HuH-7.5 (cell line): ENCODE measurements around the gene RCSD1.

Experiments
- DNase-seq: peaks from one replicate; pipeline ENCODE4 v3.0.0; 2011; ENCODE audit warnings: low spot score

The RCSD1 gene

DNA sequence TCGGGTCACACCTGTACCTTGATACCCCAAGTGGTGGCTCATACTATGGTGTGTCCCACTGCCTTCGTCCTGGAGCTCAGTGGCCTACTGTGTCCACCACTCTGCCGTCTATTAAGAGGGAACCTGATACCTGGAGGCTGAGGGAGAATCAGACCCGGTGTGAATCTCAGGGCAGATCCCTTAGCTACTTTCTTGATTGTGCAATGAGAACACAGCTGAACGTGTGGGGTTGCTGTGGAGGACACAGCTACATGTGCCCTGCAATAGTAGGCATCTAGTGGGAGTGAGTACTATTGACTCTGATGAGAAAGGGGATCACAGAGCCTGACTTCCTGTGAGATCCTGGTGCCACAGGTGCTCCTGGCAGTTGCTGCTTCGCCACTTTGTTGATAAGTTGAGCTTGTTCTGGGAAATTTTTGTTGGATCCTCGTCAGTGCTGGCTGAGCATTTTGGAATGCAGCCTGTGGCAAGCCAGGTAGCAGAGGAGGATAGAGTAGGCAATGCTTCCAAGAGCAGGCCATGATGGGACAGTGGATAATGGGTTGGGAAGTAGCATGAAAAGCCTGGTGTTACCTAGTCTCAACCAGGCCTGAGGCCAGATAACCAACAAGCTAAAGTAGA is 63.5 kb downstream of the RCSD1 start:
- no peak for DNase-seq

DNA sequence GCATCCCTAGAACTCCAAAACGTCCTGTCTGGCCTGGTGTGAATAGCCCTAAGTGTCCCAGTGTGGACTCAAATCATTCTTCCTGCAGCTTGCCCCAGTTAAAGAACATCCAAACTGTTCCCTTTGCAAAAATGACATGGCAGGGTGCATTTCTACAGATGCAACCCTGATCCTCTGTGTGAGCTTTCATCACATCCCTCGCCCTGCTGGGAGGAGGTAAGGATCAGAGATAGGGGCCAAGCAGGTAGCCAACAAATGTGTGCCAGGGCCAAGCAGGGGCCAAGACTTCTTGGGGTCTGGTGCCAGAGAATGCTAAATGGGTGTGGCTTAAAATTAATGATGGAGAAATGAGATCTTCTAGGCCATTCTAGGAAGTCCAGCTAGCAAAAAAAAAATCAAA is 64.7 kb downstream of the RCSD1 start:
- DNase-seq: no peak

DNA sequence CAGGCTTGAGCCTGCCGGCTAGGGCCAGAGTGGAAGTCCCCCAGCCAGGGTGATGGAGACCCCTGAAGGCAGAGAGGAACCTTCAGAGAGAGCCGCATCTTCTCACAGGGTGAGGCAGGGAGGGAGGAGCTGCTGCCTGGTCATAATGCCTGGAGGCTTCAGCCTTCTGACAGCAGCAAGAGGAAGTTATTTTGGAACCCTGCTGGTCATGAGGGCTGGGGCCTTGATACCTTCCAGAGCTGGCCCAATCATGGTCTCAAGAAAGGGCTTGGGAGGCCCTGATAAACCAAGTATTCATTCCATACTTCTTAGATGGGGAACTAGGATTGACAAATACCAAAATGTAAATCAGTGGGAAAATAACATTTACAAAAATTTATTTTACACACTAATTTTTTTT is 65.1 kb downstream of the RCSD1 start:
- DNase-seq: no peak

DNA sequence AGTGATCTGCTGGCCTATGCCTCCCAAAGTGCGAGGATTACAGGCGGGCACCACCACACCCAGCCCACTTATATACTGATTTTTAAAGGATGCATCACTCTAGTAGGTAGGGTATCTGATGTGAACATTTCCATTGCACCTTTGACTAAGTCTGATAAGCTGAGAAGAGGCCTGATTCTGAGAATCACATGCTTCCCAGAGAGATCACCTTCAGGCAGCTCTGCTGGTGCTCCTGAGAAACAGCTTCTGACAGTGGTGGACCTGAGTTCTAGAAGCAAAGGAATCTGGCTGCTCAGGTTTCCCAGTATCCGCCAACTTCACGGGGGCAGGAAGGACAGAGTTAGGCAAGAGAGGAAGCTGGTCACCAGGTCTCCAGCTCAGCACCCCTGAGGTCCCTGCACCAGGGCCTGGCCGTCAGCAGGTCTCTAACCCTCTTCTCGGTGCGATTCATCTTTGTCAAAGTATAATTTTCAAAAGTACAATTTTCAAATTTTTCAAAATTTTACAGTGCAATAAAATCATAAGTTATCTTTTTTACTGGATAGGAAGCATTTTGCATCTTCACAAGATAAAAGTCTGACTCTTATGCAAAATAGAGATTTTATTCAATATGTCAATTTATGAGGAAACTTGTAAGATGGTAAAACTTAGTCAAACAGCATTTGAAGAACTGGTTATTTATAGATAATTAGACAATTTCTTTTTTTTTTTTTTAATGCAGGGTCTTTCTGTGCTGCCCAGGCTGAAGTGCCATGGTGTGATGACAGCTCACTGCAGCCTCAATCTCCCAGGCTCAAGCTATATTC is 65.9 kb downstream of the RCSD1 start:
- DNase-seq: no peak

DNA sequence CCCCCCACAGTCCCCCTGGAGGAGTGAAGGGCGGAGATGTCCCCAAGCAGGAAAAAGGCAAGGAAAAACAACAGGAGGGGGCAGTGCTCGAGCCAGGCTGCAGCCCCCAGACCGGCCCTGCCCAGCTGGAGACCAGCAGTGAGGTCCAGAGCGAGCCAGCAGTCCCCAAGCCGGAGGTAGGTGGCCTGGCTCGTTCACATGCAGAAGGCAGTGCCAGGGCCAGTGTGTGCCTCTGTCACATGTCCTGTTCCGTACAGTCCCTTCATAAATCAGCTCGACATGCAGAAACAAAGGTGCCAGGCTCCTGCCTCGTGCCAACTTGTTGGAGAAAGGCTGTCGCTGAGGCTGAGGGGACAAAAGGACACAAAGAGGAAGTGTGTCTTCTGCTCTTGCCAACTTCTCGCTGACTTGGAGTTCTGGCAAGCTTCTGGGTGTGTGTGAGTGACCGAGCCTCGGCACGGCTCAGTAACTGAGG is 67.7 kb downstream of the RCSD1 start:
- no peak for DNase-seq

DNA sequence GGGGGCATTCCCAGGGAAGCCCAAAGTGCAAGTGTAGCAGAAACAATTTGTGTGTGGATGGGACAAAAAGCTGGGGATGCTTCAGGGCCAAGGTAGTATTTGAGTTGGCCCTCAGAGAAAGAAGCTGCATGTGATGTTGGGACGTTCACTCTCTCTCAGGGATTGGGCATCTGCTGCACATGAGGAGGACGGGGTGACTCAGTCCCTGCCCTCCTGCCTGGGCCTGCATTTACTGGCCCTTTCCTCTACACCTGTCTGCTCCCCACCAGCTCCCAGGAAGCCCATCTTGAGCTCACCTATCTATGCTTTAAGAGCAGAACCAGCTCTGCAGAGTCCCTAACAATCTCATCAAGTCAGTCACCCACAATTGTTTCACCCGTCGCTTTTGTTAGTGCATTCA is 68.3 kb downstream of the RCSD1 start:
- DNase-seq: no peak

DNA sequence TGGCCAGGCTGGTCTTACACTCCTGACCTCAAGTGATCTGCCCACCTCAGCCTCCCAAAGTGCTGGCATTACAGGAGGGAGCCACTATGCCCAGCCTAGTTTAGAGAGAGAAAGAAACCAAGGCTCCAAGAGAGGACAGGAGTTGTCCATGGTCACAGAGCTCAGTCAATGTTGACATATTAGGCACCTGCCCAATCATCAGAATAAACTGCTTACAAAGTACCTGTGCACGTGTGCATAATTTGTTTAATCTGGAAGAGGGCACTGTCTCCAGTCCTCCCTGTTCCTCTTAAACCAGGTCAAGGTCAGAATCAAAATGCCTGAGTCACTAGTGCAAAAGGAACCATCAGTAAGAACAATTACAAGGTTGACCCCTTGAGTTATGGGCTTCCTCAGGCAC is 71.5 kb downstream of the RCSD1 start:
- DNase-seq: no peak

DNA sequence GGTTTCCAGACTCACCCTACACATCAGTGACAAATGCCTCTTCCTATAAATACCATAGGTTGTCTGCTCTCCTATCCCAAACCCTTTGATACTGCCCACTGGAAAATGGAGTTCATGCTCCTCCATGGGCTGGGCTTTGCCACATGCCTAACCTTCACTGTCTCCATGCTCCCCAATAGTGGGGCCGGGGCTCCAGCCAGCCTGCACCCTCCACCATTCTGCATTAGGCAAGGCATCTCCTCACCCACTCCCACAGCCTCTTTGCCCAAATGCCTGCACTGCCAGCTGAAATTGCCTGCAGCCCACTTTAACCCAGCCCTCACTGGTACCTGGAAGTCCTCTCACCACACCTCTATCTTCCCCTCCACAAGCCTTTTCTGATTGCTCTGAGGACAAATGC is 73.5 kb downstream of the RCSD1 start:
- no peak for DNase-seq

DNA sequence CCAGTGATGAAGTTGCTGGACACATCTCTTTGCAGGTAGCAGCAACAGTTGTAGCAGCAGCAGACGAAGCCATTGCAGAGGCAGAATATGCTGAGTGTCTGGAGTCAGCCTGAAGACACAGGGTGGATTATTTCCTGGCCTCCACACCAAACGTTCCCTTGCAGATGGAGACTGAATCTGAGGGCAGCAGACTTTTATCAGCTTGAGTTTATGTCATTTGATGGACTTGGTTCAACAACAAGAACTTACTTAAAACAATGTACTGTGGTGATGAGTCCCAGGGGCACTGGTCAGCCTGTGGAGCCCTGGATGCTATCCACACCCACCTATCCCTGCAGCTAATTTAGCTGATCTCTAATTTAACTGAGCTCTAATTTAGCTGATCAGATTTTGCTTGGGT is 74.7 kb downstream of the RCSD1 start:
- DNase-seq: no peak

DNA sequence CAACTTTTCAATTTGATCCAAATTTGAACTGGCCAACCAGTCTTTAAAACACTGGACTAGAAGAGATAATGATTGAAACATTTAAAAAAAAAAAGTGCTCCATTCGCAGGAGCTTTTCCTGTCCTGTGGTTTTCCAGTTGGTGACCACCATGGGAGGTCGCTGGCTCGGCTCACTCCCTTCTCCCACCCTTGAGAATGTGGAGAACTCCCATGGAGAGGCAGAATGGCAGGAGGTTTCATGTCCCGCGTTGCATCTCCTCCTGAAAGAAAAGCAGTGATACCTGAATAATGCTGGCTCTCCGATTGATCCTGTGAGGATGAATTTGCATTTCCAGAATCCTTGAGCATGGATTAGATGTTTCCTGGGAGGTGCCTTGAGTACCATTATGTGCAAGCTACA is 75.2 kb downstream of the RCSD1 start:
- DNase-seq: no peak

DNA sequence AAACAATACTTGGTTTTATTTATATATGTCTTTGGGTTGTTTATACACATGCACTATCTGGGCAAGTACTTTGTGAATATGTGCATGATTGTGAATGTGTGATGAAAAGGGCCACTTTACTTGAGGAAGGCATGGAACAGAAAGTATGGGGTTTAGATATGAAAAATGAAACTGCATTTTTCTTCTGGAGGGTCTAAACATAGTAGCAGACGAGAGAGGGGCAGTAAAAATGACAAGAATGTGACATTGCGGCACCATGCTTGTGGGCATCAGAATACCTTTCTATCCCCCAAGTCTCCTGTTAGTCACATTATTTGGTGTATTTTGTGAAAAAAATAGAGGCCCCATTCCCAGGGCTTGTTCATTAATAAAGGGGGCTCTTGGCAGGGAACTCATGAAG is 76.3 kb downstream of the RCSD1 start:
- DNase-seq: no peak

DNA sequence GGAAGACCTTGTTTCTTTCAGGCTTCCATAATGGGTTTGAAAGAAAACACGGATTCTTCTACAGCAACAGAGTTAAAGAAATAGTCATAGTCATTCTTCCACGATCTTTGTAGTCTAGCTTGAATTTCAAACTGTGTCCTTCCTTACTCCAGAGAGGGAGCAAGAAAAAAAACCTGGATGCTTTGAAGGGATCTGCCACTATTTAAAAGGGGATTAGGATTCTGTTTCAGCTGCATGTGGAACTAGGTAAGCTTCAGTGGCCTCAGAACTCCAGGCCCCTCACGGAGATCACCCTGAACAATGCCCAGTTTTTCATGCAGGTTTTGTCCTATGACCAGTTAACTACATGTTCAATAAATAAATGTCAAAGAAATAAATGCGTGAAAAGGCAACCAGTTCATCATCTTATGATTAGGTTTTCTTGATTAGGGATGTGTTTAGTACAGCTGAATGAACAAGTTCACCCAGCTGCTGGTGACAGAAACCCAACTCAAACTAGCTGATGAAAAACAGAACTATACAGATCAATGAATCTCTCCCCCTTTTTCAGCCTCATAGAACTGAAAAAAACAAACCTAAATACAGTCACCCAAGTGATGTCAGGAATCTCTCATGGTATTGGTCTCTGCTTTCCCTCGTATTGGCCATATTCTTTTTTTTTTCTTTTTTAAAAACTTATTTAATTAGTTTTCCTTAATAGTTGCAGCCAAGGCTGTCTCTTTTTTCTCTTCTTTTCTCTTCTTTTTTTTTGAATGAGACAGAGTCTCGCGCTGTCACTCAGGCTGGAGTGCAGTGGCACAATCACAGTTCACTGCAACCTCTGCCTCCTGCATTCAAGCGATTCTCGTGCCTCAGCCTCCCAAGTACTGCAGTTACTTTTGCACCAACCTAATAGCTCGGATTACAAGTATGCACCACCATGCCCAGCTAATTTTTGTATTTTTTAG is 77.2 kb downstream of the RCSD1 start:
- no peak for DNase-seq

DNA sequence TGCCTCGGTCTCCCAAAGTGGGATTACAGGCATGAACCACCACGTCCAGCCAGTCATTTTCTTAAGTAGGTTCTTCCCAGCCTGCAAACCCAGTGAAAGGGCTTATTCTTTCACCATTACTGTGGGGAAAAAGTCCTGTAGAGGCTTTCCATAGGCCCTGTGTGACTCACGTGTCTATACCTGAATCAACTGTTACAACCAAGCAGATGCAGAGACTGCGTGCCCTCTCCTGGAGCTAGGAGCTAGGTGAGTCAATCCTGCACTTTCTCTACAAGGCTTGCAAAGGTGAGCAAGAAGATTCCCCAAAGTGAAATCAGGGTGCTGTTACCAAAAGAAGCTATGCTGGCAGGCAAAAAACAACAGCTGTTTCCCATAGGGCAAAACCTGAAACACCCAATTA is 77.9 kb downstream of the RCSD1 start:
- DNase-seq: no peak

DNA sequence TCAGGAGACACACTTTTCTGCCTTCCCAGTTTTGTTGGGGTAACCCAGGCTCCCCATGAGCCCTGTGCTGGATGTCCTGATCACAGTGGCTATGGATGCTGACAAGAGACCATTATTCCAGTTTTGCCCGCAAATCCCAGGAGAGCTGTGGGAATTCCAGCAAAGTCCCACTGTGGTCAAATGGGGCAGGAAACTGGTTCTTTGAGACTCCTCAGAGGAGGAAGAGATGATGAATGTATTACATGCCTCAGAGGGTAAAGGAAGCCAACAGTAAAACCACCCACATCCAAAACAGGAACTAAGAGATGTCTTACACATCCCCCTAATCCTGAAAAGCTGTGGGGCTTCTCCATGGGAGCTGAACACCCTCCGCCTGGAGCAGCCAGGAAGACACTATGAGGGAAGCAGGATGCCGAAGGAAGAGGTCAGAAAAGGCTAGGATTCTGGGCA is 78.9 kb downstream of the RCSD1 start:
- DNase-seq: no peak

DNA sequence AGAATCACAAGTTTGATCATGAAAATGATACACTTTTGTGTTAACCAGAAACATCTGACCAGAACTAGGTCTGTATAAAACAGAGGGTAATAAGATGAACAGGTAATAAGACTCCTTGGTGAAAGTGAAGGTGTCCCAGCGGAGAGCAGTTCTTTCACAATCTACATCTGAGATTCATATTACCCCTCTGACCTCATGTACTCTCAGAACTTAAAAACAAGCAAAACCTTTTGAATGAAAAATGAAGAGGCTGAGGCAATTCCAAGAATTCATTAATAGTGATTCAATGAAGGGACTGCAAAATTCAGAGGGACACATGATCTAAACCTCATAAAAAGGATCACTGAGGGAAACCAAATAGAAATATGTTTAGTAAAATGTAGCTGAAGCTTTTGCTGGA is 80.8 kb downstream of the RCSD1 start:
- no peak for DNase-seq

DNA sequence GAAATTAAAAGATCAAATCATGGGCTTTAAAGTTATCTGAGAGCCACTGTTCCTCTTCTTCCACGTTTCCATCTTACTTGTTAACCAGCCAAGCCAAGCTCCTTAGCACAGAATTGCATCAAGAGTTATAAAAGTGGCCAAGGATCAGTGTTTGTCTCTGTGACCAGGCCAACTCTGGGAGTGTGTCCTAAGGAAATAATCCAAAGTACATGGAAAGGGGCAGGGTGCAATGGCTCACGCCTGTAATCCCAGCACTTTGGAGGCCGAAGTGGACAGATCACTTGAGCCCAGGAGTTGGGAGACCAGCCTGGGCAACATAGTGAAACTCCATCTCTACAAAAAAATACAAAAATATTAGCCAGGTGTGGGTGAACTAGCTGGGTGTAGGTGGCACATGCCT is 81.8 kb downstream of the RCSD1 start:
- no peak for DNase-seq

DNA sequence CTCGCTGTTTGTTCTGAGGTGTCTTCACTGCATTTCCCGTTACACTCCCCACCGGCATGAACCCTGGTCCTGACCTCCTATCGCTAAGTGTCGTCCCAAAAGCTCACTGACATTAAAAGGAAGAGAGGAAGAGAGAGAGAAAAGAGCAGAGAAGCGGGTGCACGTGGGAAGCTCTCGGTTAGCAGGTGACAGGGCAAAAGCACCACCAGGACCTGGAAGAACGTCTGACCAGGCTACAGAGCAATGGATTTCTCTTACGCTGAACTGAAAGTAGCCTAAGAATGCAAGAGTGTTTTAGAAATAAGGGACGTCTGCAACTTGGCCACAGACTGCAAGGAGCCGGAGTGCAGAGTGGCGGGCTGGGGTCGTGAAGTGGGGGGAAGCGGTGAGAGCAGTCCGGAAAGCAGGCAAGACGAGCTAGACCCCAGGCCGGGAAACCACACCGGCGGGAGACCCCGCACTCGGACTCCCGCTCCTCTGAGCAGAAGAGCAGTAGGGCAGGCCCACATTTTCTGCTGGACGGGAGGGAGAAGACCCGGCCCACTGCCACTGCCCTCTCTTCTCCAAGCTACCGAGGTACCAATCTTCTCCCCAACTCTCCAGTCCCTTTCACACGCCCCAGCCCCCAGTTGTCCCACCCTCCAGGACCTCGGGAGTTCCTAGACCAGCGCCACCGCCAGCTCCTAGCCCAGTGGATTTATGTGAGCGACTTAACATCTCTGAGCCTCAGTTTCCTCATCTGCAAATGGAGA is 83.5 kb downstream of the RCSD1 start:
- peak; percentile 31 for DNase-seq

DNA sequence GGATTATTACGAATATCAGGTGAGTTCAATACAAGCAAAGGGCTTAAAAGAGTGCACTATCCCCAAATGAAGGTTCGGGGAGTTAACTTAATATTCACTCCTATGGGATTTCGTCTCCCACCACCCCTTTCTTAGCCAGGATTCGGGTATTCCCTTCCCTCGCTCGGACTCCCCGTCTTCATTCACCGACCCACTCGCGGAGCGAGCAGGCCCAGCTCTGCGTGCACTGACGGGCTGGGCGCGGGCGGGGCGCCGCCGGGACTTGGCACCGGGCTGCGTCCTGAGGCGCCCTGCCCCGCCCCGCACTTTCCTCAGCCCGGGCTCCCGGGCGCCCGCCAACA is 84.0 kb downstream of the RCSD1 start:
- peak; percentile 32 for DNase-seq

DNA sequence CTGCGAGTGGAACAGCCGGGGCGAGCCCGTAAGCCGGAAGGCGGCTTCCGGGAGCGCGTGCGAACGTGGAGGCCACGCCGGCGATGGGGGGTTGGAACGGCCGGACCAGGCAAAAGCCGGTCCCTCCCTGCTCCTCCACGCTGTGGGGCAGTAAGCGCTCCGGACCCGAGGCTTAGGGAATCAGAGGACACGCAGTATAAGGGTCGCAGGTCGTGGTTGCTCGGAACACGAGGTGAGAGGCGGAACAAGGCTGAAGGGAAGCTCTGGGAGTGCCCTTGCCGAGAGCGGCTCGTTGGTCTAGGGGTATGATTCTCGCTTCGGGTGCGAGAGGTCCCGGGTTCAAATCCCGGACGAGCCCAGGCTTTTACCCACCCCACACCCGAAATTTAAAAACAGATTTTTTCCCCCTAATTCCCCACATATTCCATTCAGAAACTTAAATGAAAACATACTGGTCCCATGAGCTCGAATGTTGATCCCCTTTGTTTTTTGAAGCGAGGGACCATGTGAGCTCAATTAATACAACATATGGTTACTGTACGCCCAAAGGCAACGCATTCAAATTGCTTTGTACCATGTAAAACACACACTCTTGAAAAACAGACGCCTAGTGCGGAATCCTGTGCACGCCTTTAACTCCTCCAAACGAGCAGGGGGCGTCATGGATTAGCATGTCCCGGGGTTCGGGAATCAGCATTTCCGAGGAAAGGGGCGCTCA is 84.6 kb downstream of the RCSD1 start:
- DNase-seq: peak; percentile 34

DNA sequence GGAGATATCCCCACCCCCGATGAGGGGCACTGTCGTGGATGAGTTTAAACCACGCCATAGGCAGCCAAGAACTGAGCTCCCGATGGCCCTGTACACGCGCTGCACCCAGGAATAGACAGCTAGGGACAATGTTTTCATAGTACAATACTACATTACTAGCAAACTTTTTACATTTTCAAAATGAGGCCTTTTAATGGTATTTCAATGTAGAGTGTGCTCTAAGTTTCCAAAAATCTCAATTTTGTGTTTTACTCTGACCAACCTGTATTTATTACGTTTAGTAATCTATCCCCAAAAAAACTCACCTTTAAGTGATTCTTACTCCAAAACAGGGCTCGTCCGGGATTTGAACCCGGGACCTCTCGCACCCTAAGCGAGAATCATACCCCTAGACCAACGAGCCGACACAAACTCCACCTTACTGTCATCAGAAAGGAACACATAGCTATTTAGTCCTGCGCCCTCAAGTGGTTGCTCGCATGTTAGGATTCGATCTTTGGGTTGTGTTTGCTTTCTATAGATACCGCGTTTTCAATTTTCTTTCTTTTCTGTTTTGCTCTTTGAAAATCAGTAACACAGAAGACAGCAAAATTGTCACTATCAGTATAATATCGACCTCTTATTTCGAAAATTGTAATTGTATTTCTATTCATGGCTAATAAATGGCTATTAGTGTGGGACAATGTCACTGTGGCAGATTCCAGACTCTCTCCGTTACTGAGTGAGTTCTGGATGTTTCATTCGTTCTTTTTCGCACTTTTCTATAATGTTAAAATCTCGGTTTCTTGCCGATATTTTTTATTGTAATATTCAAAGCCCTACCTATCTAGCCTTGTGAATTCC is 85.3 kb downstream of the RCSD1 start:
- DNase-seq: peak; percentile 51

DNA sequence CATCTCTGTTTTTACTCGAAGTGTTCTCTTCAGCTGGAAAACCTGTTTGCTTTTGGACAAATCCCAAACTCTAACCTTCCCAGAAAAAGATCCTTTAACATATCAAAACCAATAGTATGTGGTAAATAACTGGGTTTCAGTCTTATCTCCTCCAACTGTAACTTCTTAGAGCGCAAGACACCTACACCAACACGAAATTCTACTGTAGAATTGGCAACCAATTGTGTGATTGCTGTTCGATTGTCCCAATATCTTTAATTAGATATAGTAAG is 85.9 kb downstream of the RCSD1 start:
- DNase-seq: no peak
